Endothelial cell of umbilical vein (primary cell): ENCODE results near the gene RBBP4. TPM values are rescaled to one million over a fixed set of nuclear protein-coding genes. Genes with fewer than 3 reads are reported as not detected.

Experiments used
- BruUV-seq: library from RNA; stranded (reverse); fragments of 400-500 nt; replicated peaks from 2 replicates; lab custom pipeline; 2021; lab: Mats Ljungman, UMichigan
- CTCF ChIA-PET: fragments of 300-600, 350-600 bp; sonication (Branson Sonifier 250); formaldehyde crosslinking; loops from one replicate; lab custom pipeline; 2021; ENCODE audit warnings: antibody characterized with exemption, inconsistent platforms; lab: Charles Lee
- POLR2A ChIA-PET: fragments of 300-600, 350-600 bp; sonication (Branson Sonifier 250); formaldehyde crosslinking; loops from one replicate; lab custom pipeline; 2021; ENCODE audit warnings: antibody characterized with exemption, inconsistent platforms; lab: Charles Lee
- DNase-seq: peaks from one replicate; pipeline ENCODE4 v3.0.0-alpha.2; 2011; ENCODE audit warnings: low read depth, low spot score
- FAIRE-seq: peaks from 2 replicates; lab custom pipeline; 2011; peaks lifted over from hg19 to GRCh38; lab: Jason Lieb, UNC
- H2AFZ ChIP-seq: 2 replicates; pipeline ENCODE4 v1.6.0; 2012; ENCODE audit warnings: low read depth, low read length, control low read depth, inconsistent platforms
- H3K27ac ChIP-seq: 2 replicates; pipeline ENCODE4 v1.5.1; 2011; ENCODE audit warnings: low read depth, mild to moderate bottlenecking, control low read depth, low read length, moderate library complexity; ENCODE audit not compliant: insufficient read depth
- H3K27me3 ChIP-seq, 2 experiments: 2 replicates each; pipeline versions ENCODE4 v1.6.0 to v1.6.1; 2011; ENCODE audit warnings: low read length in 2 of 2, mixed read lengths in 1 of 2; ENCODE audit not compliant: control insufficient read depth in 2 of 2, insufficient read depth in 2 of 2
- H3K36me3 ChIP-seq, 2 experiments: 2 replicates in 1 of 2; 3 replicates in 1 of 2; pipeline ENCODE4 v1.5.1; 2011; ENCODE audit warnings: low read length in 2 of 2, mild to moderate bottlenecking in 1 of 2, moderate library complexity in 1 of 2; ENCODE audit not compliant: control insufficient read depth in 2 of 2, insufficient read depth in 2 of 2; ENCODE audit errors: extremely low read depth in 1 of 2
- H3K4me1 ChIP-seq: 3 replicates; pipeline ENCODE4 v1.5.1; 2011; ENCODE audit warnings: mild to moderate bottlenecking, low read length; ENCODE audit not compliant: control insufficient read depth, insufficient read depth; ENCODE audit errors: extremely low read depth
- H3K4me2 ChIP-seq: 2 replicates; pipeline ENCODE4 v1.6.1; 2011; ENCODE audit warnings: low read length, control low read depth, mixed read lengths; ENCODE audit not compliant: insufficient read depth
- H3K4me3 ChIP-seq, 3 experiments: fragments of 200-600 bp in 1 of 3; sonication (generic), shearing (Covaris generic) in 1 of 3; replicated peaks in 1 of 3; 2 replicates each; pipeline ENCODE4 v1.5.1; 2011 to 2016; ENCODE audit warnings: control low read depth in 3 of 3, low read length in 3 of 3, mild to moderate bottlenecking in 2 of 3, inconsistent platforms in 1 of 3, low read depth in 1 of 3, moderate library complexity in 1 of 3; ENCODE audit not compliant: insufficient read depth in 1 of 3
- H3K79me2 ChIP-seq: 2 replicates; pipeline ENCODE4 v1.6.0; 2012; ENCODE audit warnings: low read length, inconsistent platforms; ENCODE audit not compliant: control insufficient read depth, insufficient read depth
- H3K9ac ChIP-seq: replicated peaks from 2 replicates; pipeline ENCODE3; 2011; ENCODE audit warnings: low read length, control low read depth; ENCODE audit not compliant: insufficient read depth; ENCODE audit errors: extremely low read depth
- H3K9me1 ChIP-seq: replicated peaks from 3 replicates; pipeline ENCODE4 v1.6.0; 2011; ENCODE audit warnings: mild to moderate bottlenecking, low read length; ENCODE audit not compliant: control insufficient read depth, insufficient read depth; ENCODE audit errors: extremely low read depth
- H3K9me3 ChIP-seq: replicated peaks from 2 replicates; pipeline ENCODE4 v1.5.1; 2012; ENCODE audit warnings: low read length, inconsistent platforms; ENCODE audit not compliant: control insufficient read depth, insufficient read depth
- H4K20me1 ChIP-seq: replicated peaks from 2 replicates; pipeline ENCODE3; 2011; ENCODE audit warnings: mild to moderate bottlenecking, low read length; ENCODE audit not compliant: control insufficient read depth, insufficient read depth; ENCODE audit errors: extremely low read depth
- EZH2 ChIP-seq: IDR thresholded peaks from 2 replicates; pipeline ENCODE4 v1.6.1; 2012; ENCODE audit warnings: borderline replicate concordance, low read depth, mild to moderate bottlenecking, moderate library complexity, low read length, inconsistent platforms; ENCODE audit not compliant: severe bottlenecking
- FOS ChIP-seq: IDR thresholded peaks from 2 replicates; pipeline ENCODE4 v1.6.1; 2011; ENCODE audit warnings: mild to moderate bottlenecking, low read length, moderate library complexity, borderline replicate concordance; ENCODE audit not compliant: insufficient read depth
- GATA2 ChIP-seq: IDR thresholded peaks from 2 replicates; pipeline ENCODE4 v1.7.0; 2011; ENCODE audit warnings: low read depth, mild to moderate bottlenecking, moderate library complexity, mixed read lengths, low read length; ENCODE audit not compliant: insufficient read length, insufficient read depth
- JUN ChIP-seq: IDR thresholded peaks from 2 replicates; pipeline ENCODE4 v1.6.1; 2011; ENCODE audit warnings: borderline replicate concordance, low read depth; ENCODE audit not compliant: insufficient read length, insufficient read depth
- MYC ChIP-seq: IDR thresholded peaks from one replicate; pipeline ENCODE4 v1.6.1; 2011; ENCODE audit warnings: mild to moderate bottlenecking, low read depth, low read length
- POLR2A ChIP-seq: IDR thresholded peaks from 2 replicates; pipeline ENCODE4 v1.6.1; 2012; ENCODE audit warnings: low read depth, mild to moderate bottlenecking, control low read depth, low read length
- POLR2AphosphoS5 ChIP-seq: IDR thresholded peaks from 2 replicates; pipeline ENCODE4 v1.6.1; 2012; ENCODE audit warnings: low read depth, mild to moderate bottlenecking, control low read depth, low read length, moderate library complexity; ENCODE audit not compliant: insufficient read depth
- dilution Hi-C: fragments of 300-500 bp; cut with MboI; formaldehyde crosslinking; loops from one replicate; pipeline ENCODE4 v1.15.0; 2019; ENCODE audit warnings: low sequenced_read_pairs; ENCODE audit not compliant: extremely low pct_ligation_motif_present
- intact Hi-C: fragments of 100-400 bp; cut with micrococcal nuclease; formaldehyde crosslinking; loops from one replicate; pipeline ENCODE4 v1.10.0; 2022
- polyA plus RNA-seq, 4 experiments: library from polyadenylated mRNA; depleted of rRNA in 3 of 4; stranded (reverse) in 3 of 4; unstranded in 1 of 4; fragments of >200 nt; gene quantifications; 2 replicates each; pipeline versions ENCODE4 v1.2.1 to v1.2.3, GENCODE V29; 2011 to 2012; ENCODE audit warnings: missing spikeins in 1 of 4
- total RNA-seq: library from RNA; stranded (reverse); gene quantifications from 2 replicates; pipeline ENCODE4 v1.2.3, GENCODE V29; 2021
- TF ChIP-seq, protein P1 (sequence below), 2 donors: IDR thresholded peaks; 1 replicate in 1 of 2; 2 replicates in 1 of 2; pipeline ENCODE4 v1.5.1; 2011; ENCODE audit warnings: low read length in 2 of 2, mild to moderate bottlenecking in 2 of 2, moderate library complexity in 2 of 2, control low read depth in 1 of 2, inconsistent platforms in 1 of 2, low read depth in 1 of 2; ENCODE audit not compliant: insufficient read depth in 1 of 2; ENCODE audit errors: extremely low read depth in 1 of 2
- TF ChIP-seq, protein P2 (sequence below): IDR thresholded peaks from 2 replicates; pipeline ENCODE4 v1.6.1; 2011; ENCODE audit not compliant: insufficient read depth, insufficient read length

RBBP4 gene
- total and polyA plus RNA-seq, 2 donors (not counting 3 experiments of a cell fraction or from before 2014, with no cell fraction given): 84.9 to 241 TPM

DNA sequence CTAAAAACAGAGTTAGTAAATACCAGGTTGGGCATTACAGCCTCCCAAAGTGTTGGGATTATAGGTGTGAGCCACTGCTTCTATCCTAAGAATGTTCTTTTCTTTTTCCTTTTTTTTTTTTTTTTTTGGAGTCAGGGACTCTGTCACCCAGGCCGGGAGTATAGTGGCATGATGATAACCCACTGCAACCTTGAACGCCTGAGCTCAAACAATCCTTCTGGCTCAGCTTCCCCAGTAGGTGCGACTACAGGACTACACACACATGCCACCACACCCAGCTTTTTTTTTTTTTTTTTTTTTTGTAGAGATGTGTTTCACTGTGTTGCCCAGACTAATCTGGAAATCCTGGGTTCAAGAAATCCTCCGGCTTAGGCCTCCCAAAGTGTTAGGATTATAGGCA is 6.6 kb upstream of the RBBP4 start:
- no peak overlapping the region for H3K4me3 ChIP-seq
- H2AFZ ChIP-seq: no peak overlapping the region
- no peak for TF ChIP-seq MYC
- no peak for TF ChIP-seq POLR2AphosphoS5
- no peak for TF ChIP-seq JUN
- no peak for TF ChIP-seq GATA2
- TF ChIP-seq, protein P1, sequence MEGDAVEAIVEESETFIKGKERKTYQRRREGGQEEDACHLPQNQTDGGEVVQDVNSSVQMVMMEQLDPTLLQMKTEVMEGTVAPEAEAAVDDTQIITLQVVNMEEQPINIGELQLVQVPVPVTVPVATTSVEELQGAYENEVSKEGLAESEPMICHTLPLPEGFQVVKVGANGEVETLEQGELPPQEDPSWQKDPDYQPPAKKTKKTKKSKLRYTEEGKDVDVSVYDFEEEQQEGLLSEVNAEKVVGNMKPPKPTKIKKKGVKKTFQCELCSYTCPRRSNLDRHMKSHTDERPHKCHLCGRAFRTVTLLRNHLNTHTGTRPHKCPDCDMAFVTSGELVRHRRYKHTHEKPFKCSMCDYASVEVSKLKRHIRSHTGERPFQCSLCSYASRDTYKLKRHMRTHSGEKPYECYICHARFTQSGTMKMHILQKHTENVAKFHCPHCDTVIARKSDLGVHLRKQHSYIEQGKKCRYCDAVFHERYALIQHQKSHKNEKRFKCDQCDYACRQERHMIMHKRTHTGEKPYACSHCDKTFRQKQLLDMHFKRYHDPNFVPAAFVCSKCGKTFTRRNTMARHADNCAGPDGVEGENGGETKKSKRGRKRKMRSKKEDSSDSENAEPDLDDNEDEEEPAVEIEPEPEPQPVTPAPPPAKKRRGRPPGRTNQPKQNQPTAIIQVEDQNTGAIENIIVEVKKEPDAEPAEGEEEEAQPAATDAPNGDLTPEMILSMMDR (IDR thresholded peaks at IDR 0.05; ENCODE audit: extremely low read depth in 1 of 2, insufficient read depth in 1 of 2, low read depth in 1 of 2, low read length in 2 of 2): no peak
- TF ChIP-seq FOS: no peak
- TF ChIP-seq POLR2A: no peak
- TF ChIP-seq, protein P2, sequence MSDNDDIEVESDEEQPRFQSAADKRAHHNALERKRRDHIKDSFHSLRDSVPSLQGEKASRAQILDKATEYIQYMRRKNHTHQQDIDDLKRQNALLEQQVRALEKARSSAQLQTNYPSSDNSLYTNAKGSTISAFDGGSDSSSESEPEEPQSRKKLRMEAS: no peak
- no peak for TF ChIP-seq EZH2
- CTCF ChIA-PET: interaction anchor here (1.1 to 1.8 kb wide), 2 partner anchors 24 to 231 kb away, joined by 3 to 6 read pairs; no protein-coding TSS in a partner anchor
- H3K4me2 ChIP-seq: no peak overlapping the region
- dilution Hi-C loops: no loop called here
- H3K79me2 ChIP-seq: peaks cover 37% of the 10 kb centered on the region
- BruUV-seq: no TSS peak
- intact Hi-C loops: no loop called here
- DNase-seq (no peak), FAIRE-seq (no peak)
- no peaks in the 10 kb centered on the region for H3K9me1 ChIP-seq
- POLR2A ChIA-PET: no interaction called here
- H3K27ac ChIP-seq: no peak overlapping the region
- H3K4me1 ChIP-seq: no peaks in the 10 kb centered on the region
- H4K20me1 ChIP-seq: no peaks in the 10 kb centered on the region
- H3K27me3 ChIP-seq: no peaks in the 10 kb centered on the region
- H3K36me3 ChIP-seq: no peaks in the 10 kb centered on the region
- no peak overlapping the region for H3K9ac ChIP-seq
- H3K9me3 ChIP-seq: no peaks in the 10 kb centered on the region
